ENCODE data around the gene CAPN13. TPM values are rescaled to one million over a fixed set of nuclear protein-coding genes. Genes with fewer than 3 reads are reported as not detected.

The CAPN13 gene
- polyA plus RNA-seq, 3 donors: 0.93 to 2.0 (median 1.7) TPM

DNA sequence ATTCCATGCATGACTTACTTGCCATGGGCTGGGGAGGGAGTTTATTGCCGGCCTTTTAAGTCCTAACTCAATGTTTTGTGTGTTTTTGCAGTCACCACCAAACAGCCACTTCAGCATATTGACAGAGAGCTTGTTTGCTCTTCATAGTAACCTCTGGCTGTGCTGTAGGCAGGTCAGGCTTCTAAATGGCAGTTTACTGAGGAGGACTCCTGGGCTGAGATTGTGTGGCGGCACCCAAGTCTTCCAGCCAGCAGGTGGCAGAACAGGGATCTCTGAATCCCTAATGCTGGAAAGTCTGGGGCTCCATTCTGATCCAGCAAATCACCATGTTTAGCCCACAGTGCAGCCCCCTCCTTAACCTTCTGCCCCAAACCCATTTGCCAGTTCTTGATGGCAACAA lies 121.2 kb downstream of the CAPN13 start:
- no peak for DNase-seq (ENCODE audit: low read depth in 3 of 3, low spot score in 2 of 3)

DNA sequence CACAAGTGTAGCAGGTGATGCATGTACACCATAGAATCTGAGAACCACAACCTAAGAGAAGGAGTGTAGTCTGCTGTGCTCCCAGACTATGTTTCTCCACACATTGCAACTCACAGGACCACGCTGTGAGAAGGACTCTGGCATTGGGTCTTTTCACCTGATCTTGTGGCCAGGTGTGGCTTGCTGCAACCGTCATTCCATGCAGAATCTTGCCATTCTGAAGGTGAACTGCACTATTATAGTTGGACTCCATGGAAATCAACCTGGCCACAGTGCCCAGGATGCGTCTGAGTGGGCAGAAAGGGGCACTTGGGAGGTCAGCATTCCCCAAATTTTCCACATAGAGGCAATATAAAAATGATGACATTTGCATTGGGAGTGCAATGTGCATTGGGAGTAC lies 122.2 kb downstream of the CAPN13 start:
- DNase-seq (ENCODE audit: low read depth in 3 of 3, low spot score in 2 of 3): no peak

DNA sequence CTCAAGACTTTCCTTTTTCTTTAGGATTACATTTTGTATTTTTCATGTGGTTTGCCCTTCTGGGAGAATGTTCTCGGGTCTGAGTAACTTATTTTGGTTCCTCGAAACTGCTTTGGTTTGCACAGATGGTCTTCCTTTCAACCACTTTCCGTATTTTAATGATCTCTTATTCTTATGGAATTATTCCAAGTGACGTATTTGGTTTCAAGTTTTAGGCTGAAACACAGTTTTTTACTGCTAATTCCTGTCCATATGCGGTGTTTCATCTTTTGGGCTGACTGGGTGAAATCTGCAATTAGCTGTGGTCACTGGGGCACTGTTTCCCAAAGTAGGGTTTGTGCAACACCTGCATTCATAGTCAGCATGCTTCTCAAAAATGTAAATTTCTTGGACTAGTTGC lies 122.7 kb downstream of the CAPN13 start:
- no peak for DNase-seq (ENCODE audit: low read depth in 3 of 3, low spot score in 2 of 3)

DNA sequence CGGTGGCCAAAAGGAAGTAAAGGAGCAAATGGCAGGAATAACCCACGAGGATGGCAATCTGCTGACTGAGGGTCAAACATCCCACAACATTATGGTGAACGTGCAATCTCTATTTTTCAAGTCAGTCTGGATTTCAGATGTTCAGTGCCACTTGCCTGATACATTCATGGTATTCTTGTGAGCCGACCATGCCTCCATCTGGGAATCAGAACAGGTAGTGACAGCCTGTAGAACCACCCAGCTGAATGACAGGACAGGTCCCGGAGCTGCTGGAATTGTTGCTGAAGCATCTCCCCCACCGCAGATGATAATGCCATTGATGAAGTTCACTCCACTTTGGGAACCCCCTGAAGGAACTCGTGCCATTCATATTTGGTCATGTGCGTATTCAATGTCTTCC lies 123.2 kb downstream of the CAPN13 start:
- DNase-seq (ENCODE audit: low read depth in 3 of 3, low spot score in 2 of 3): no peak

DNA sequence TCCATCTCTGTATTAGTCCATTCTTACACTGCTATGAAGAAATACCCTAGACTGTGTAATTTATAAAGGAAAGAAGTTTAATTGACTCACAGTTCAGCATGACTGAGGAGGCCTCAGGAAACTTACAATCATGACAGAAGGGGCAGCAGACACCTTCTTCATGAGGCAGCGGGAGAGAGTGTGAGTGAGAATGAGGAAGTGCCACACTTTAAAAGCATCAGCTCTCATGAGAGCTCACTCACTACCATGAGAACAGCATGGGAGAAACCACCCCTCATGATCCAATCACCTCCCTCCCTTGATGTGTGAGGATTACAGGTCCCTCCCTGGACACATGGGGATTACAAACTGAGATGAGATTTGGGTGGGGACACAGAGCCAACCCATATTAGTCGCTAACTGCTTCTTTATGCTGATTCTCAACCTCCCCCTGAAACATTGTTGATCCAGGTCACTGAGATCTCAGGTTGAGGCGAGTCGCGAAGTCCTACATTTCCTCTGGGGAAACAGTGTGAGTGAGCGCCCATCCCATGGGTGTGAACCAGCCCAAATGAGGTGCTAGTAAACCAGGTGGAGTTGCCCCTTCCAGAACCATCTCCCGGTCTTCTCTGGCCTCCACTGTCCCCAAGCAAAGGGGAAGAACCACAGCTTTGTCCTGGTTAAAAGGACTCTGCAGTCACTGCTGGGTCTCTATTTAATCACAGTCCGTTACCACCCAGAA lies 123.8 kb downstream of the CAPN13 start:
- no peak for DNase-seq (ENCODE audit: low read depth in 3 of 3, low spot score in 2 of 3)

DNA sequence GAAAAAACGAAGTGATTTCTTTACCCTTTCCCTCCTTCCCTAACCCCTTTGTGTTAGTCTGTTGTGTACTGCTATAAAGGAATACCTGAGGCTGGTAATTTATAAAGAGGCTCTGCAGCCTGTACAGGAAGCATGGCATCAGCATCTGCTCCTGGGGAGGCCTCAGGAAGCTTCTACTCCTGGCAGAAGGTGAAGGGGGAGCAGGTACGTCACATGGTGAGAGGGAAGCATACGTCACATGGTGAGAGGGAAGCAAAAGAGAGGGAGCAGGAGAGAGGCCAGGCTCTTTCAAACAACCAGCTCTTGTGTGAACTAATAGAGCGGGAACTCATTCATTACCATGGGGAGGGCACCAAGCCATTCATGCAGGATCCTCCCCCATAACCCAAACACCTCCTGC lies 126.2 kb downstream of the CAPN13 start:
- no peak for DNase-seq (ENCODE audit: low read depth in 3 of 3, low spot score in 2 of 3)

DNA sequence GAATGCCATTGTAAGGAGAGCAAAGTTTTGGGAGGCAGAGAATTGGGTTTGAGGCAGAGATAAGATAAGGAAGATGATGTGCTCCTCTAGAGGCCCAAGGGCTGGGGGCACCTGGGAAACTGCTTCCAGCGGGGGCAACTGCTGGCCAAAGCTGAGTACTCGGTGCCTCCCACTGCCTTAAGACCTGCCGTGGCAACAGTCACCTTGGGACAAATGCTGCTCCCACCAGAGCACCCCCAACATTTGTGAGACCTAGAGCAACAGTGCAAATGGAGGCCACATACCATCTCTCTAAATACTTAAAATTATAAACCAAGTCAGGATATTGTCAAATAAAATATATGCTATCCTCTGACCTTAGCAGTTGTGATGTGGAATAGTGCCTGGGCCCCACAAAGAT lies 127.1 kb downstream of the CAPN13 start:
- no peak for DNase-seq (ENCODE audit: low read depth in 3 of 3, low spot score in 2 of 3)

DNA sequence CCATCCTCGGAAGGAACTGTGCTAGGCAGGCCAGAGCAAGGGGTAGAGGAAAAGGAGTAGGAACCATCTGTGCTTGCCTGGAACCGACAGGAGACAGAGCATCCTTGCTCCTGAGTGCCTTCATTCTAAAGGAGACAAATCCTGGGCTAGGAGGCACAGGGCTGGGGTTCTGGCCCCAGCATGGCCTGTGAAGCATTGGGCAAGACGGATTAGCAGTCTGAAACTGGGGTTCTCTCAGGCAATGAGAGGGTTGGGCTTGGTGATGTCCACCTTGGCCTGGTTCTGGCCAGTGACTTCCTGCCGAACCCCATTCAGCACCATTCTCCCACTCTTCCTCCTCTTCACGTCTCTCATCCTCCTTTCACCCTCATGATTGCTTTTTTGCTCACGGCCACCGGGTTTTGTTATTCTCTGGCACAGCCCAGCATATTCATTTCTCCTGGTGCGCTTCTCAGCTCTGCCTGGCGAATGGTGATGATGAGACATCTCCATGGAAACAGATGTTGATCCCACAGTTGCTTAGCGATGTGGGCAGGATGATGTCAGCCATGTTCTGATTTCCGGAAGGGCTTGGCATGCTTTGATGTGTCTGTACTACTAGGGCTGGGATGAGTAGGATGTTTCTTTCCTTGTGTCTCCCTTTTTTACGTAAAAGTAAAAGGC lies 127.7 kb downstream of the CAPN13 start:
- no peak for DNase-seq (ENCODE audit: low read depth in 3 of 3, low spot score in 2 of 3)

DNA sequence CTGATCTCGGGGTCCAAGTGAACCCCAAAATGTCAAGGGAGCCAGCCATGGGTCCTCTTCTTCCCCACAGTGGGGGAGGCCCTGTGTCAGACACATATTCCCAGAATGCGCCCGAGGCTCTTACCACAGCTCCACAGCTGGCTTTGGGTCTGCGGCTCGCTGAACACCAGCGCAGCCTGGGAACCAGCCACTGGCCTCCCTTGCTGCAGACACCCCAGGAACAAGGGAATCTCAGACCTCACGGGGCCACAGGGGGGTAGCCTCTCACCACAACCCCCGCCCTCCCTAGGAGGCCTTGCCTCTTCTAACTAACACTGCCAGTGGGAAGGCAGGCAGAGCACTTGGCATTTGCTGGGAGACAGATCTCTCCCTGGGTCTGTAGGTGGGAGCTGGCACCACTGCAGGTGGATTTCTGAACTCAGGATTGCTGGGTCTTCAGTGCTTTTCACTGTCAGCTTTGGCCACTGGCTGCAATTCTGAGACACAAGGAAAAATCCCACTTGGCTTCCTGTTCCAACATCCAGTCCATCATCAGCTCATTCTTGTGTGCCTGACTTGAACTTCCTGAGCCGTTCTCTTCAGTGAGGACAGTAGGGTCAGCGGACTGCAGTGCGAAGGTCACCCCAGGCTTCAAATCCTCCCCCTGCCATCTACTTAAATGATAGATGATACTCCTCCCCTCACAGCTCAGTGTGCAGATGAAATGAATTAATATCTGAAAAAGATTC lies 128.7 kb downstream of the CAPN13 start:
- no peak for DNase-seq (ENCODE audit: low read depth in 3 of 3, low spot score in 2 of 3)

DNA sequence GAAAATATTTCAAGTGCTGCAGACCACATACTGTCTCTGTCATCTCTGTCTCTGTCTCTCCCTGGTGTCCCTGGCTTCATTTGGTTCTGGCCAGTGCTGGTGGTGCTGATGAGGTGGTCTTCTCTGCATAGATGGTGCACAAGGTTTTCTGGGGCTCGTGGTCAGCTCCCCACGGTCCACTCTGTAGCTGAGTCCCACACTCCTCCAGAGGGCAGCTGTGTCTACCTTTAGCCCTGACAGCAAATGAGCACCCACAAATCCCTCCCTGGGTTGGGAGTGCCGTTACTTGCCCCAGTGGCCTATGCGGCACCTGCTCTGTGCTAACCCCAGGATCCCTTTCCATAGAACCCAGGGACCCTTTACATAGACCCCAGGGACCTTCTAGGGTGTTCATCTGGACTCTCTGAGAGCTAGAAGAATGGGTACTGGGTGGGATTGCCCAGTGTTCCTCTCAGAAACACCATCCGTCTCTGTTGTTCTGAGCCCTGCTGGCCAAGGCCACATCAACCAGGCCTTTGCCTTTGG lies 129.3 kb downstream of the CAPN13 start:
- no peak for DNase-seq (ENCODE audit: low read depth in 3 of 3, low spot score in 2 of 3)

DNA sequence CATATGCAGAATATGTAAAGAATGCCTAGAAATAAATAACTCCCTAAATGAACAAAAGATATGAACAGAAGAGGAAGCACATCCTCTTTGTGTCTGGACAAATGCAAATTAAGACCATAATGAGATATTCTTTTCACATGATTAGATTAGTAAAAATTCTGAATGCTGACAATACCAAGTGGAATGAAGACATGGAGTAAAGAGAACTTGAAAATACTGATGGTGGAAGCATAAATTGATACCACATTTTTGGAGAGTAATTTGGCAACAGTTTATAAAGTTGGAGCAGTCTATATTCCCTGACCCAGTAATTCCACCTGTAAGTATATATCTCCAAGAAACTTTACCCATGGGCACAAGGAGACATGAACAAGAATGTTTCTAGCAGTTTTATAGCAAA lies 130.0 kb downstream of the CAPN13 start:
- DNase-seq (ENCODE audit: low read depth in 3 of 3, low spot score in 2 of 3): no peak

DNA sequence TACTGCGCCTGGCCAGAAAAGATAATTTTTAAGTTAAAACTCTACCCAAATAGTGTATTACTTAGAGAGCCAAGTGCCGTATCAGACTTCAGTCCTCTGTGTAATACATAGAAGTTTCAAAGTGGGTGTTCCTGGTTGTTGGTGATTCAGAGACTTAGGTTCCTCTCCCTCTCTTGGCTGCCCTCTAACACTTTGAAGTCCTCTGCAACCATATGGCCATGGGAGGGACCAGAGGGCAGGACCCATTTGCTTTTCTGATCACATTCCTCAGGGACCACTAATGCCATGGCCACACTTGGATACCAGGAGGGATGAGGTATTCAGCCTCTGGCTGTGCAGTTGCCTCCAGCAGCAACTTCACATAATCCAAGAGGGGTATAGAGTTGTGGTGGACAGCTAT lies 131.5 kb downstream of the CAPN13 start:
- no peak for DNase-seq (ENCODE audit: low read depth in 3 of 3, low spot score in 2 of 3)

DNA sequence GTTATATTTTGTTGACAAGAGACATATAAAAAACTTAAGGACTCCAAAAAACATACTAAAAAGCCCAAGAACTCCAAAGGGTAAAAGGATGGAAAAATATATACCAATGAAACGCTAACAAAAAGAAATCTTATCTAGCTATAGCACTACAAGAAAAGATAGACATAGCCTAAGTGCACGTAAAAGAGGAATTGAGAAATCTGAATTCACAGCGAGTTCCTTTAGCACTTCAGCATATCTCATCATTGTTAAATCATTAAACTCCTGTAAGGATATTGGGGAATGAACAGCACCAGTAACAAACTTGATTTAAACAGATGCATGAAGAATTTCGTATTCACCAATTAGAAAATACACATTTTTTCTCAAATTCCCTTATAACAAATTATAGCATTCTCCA lies 134.1 kb downstream of the CAPN13 start:
- DNase-seq (ENCODE audit: low read depth in 3 of 3, low spot score in 2 of 3): no peak

Measured in right renal cortex interstitium (tissue), 3 donors.